ENCODE data around the gene LRP10.

DNA sequence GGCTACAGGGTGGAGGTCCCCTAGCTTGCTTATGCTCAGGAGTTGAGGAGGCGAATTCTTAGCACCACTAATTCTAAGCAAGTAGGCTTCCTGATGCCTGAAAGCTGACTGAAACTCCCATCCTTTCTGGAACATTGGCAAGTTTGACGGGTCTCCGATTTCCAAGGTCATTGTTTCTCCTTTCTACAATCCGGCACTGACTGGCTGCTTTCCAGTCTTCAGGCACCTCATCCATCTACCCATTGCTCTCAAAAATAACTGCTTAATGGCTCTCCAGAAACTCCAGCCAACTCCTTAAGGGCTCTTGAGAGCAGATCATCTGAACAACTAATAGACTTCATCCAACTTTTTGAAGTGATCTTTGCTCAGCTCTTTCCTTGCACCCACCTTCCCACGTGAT lies 24.8 kb downstream of the LRP10 start:
- TF ChIP-seq EZH2 (IDR thresholded peaks at IDR 0.05; ENCODE audit: borderline replicate concordance) = no peak
- TF ChIP-seq, protein P1, sequence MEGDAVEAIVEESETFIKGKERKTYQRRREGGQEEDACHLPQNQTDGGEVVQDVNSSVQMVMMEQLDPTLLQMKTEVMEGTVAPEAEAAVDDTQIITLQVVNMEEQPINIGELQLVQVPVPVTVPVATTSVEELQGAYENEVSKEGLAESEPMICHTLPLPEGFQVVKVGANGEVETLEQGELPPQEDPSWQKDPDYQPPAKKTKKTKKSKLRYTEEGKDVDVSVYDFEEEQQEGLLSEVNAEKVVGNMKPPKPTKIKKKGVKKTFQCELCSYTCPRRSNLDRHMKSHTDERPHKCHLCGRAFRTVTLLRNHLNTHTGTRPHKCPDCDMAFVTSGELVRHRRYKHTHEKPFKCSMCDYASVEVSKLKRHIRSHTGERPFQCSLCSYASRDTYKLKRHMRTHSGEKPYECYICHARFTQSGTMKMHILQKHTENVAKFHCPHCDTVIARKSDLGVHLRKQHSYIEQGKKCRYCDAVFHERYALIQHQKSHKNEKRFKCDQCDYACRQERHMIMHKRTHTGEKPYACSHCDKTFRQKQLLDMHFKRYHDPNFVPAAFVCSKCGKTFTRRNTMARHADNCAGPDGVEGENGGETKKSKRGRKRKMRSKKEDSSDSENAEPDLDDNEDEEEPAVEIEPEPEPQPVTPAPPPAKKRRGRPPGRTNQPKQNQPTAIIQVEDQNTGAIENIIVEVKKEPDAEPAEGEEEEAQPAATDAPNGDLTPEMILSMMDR (IDR thresholded peaks at IDR 0.05; ENCODE audit: poor library complexity) = no peak

Measured in hepatocyte (in vitro differentiated cells).